Mucosa of stomach (tissue), 1 donor: ENCODE results near the gene SMTNL2.
"Not testable (repeated sequence)": the region's sequence is repeated elsewhere in the genome, so short reads cannot be mapped to it uniquely, and the experiment has no call there.

ENCODE experiments used
- H3K27me3 ChIP-seq: one replicate; pipeline ENCODE4 v1.7.0; 2013; ENCODE audit warnings: mild to moderate bottlenecking, low read length; ENCODE audit not compliant: control insufficient read depth, insufficient read depth
- H3K36me3 ChIP-seq: one replicate; pipeline ENCODE4 v1.7.0; 2013; ENCODE audit warnings: low read length; ENCODE audit not compliant: control insufficient read depth, insufficient read depth
- H3K4me1 ChIP-seq: one replicate; pipeline ENCODE4 v1.7.0; 2013; ENCODE audit warnings: mild to moderate bottlenecking, low read length; ENCODE audit not compliant: control insufficient read depth, insufficient read depth
- H3K4me3 ChIP-seq: one replicate; pipeline ENCODE4 v1.7.0; 2013; ENCODE audit warnings: low read length
- H3K9ac ChIP-seq: one replicate; pipeline ENCODE4 v1.7.0; 2013; ENCODE audit warnings: mild to moderate bottlenecking, low read length, moderate library complexity
- H3K9me3 ChIP-seq: one replicate; pipeline ENCODE4 v1.7.0; 2013; ENCODE audit warnings: mild to moderate bottlenecking, low read length, moderate library complexity; ENCODE audit not compliant: control insufficient read depth
- donor health status: Pancreatic carcinoma.

The SMTNL2 gene

DNA sequence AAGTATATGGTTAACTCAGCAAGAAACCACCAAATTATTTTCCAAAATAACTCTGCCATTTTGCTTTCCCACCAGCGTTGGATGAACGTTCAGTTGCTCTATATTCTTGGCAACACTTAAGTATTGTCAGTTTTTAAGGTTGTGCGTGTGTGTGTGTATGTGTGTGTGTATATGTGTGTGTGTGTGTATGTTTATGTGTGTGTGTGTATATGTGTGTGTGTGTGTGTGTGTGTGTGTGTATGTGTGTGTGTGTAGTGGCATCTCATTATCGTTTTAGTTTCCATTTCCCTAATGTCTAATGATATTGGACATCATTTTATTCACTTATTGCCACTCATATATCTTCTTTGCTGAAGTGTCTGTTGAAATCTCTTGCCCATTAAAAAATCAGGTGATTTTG lies 11.2 kb upstream of the SMTNL2 start:
- no peak overlapping the region for H3K9ac ChIP-seq
- H3K27me3 ChIP-seq: peaks cover 3% of the 10 kb centered on the region
- H3K4me1 ChIP-seq: no peaks in the 10 kb centered on the region
- no peaks in the 10 kb centered on the region for H3K36me3 ChIP-seq
- no peak overlapping the region for H3K4me3 ChIP-seq
- no peaks in the 10 kb centered on the region for H3K9me3 ChIP-seq

DNA sequence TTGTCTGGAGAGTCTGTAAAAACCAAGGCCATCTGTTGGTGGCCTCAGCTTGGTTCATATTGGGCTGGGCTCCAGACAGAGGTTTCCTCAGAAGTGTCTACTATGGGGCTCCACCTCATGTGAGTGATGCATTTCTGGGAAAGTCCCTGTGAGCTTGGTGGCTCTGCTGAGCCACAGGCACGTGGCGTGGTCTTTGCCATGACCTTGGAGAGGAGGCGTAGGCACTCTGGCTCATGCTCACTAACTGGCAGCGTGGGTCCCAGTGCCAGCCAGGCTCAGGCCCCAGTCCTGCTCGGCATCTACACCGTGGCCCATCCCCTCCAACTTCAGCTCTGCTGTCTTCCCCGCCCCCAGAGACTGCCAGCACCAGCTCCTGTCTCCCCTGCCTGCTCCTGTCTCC lies 10.7 kb upstream of the SMTNL2 start:
- Histone ChIP-seq H3K4me1 (no peaks in the 10 kb centered on the region), H3K9me3 (no peaks in the 10 kb centered on the region), H3K4me3 (no peak overlapping the region), H3K9ac (no peak overlapping the region), H3K27me3 (peaks cover 3% of the 10 kb centered on the region), H3K36me3 (no peaks in the 10 kb centered on the region)

DNA sequence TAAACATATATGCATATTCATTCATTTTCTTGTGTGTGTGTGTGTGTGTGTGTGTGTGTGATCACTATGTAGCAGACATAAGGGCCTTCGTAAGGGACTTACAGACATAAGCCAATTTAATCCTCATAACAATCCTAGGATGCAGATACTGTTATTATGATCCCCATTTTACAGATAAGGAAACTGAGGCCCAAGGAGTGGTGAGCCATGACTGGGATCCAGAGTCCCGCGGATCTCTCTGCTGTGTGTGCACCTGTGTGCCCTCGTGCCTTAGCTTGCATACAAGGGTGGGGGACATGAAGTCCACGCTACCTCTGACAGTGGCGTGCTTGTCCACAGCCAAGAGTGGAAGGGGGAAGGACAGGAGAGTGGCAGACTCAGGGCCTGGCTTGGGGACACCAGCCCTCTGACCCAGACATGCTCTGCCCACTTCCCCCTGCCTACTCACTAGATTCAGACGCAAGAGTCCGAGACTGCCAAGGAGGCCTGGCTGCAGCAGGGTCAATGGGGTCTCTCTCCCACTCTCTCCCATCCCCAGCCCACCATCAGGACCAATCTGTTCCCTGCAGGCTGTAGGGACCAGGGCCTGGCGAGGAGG lies 9.8 kb upstream of the SMTNL2 start:
- no peaks in the 10 kb centered on the region for H3K4me1 ChIP-seq
- H3K36me3 ChIP-seq: no peaks in the 10 kb centered on the region
- no peak overlapping the region for H3K9ac ChIP-seq
- H3K9me3 ChIP-seq: no peaks in the 10 kb centered on the region
- H3K4me3 ChIP-seq: no peak overlapping the region
- peaks cover 3% of the 10 kb centered on the region for H3K27me3 ChIP-seq

DNA sequence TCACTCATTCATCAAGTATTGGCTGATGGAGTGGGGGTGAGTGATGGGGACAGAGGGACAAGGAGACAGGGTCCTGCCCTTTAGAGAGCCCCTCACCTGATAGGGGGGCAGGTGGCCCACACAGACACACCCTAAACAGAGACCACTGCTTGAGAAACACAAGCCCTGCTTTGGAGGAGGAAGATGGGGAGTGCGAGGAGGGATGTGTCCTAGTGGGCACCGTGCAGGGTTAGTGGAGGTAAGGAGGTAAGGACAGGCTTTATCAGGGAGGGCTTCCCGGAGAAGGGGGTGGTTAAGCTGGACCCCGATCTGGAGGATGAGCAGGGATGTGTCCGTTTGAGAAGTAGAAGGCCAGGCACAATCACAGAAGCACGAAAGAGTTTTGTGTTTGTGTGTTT lies 8.2 kb upstream of the SMTNL2 start:
- H3K27me3 ChIP-seq: peaks cover 7% of the 10 kb centered on the region
- H3K9me3 ChIP-seq: no peaks in the 10 kb centered on the region
- no peaks in the 10 kb centered on the region for H3K4me1 ChIP-seq
- H3K9ac ChIP-seq: no peak overlapping the region
- no peaks in the 10 kb centered on the region for H3K36me3 ChIP-seq
- H3K4me3 ChIP-seq: no peak overlapping the region

DNA sequence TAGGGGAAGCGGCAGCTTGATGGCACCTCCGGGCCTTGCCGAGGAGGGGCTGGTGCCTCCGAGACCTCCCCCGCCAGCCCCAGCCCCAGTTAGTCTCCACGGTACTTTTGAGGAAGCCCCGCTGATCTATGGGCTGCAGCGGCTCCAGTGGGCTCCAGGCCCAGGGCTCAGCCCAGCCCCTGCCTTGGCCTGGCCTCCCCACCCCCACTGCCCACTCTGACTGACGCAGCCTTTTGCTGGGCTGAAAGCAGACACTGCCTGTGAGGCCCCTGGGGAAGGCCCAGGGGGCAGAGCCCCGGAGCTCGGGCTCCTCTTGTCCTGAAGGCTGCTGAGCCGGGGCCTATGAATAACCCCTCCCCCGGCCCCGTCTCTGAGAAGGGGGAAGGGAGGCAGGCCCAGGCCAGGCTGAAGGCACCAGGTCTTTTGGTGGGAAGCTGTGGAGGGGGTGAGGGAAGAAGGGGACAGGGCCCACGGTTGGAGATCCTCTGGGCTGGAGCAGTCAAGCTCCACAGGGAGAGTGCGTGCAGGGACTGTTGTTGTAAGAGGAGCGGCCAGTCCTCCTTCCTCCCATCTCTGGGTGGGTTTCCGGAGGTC lies 7.5 kb upstream of the SMTNL2 start:
- Histone ChIP-seq H3K4me1 (no peaks in the 10 kb centered on the region), H3K9ac (no peak overlapping the region), H3K4me3 (no peak overlapping the region), H3K9me3 (no peaks in the 10 kb centered on the region), H3K27me3 (peaks cover 14% of the 10 kb centered on the region), H3K36me3 (no peaks in the 10 kb centered on the region)

DNA sequence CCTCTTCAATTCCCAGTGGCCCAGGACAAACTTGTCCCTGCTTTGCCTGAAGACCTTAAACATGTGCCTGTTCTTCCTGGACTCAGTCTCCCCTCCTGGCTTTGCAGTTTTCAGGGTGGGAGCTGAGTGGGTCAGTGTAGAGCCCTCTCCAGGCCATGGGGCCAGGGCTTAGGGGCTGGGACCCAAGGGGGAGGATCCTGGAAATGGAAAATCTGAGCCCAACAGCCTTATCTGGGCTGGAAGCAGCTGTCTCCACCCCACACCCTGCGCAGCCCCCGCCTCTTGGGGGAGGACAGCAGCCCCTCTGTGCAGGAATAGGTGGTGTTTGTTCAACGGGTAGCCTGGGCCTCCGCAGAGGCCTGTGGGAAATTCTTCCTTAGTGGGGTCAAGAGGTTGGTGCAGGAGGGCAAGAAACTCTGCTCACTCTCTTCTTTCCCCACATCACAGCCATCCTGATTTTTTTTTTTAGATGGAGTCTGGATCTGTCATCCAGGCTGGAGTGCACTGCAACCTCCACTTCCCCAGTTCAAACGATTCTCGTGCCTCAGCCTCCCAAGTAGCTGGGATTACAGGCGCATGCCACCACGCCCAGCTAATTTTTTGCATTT lies 6.8 kb upstream of the SMTNL2 start:
- Histone ChIP-seq H3K9me3 (no peaks in the 10 kb centered on the region), H3K27me3 (peaks cover 20% of the 10 kb centered on the region), H3K36me3 (no peaks in the 10 kb centered on the region), H3K9ac (no peak overlapping the region), H3K4me3 (no peak overlapping the region), H3K4me1 (no peaks in the 10 kb centered on the region)

DNA sequence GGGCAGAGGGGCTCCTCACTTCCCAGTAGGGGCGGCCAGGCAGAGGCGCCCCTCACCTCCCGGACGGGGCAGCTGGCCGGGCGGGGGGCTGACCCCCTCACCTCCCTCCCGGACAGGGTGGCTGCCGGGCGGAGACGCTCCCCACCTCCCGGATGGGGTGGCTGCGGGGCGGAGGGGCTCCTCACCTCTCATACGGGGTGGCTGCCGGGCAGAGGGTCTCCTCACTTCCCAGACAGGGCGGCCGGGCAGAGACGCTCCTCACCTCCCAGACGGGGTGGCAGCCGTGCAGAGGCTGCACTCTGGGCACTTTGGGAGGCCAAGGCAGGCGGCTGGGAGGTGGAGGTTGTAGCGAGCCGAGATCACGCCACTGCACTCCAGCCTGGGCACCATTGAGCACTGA lies 6.0 kb upstream of the SMTNL2 start:
- H3K36me3 ChIP-seq, H3K4me1 ChIP-seq: not testable (repeated sequence)

DNA sequence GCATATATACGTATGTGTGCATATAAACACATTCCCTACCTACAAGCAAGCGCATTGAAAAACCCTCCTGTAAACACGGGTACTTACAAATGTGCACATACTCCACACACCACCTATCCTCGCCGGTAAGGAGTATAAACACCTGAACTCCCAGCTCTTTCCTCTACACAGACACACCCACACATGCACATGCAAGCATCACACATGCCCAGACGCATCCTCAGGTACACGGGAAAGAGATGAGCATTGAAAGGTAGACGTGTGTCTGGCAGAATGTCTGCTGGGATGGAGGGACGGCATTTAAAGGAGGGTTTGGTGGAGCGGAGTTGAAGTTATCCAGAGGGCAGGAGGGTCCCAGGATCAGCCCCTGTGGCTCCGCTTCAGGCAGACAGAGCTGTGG lies 4.7 kb upstream of the SMTNL2 start:
- H3K9me3 ChIP-seq: no peaks in the 10 kb centered on the region
- H3K4me1 ChIP-seq: peaks cover 9% of the 10 kb centered on the region
- H3K9ac ChIP-seq: no peak overlapping the region
- H3K27me3 ChIP-seq: peaks cover 42% of the 10 kb centered on the region
- no peak overlapping the region for H3K4me3 ChIP-seq
- no peaks in the 10 kb centered on the region for H3K36me3 ChIP-seq

More for the DNA sequence above, 6.0 kb upstream of the SMTNL2 start:
- H3K27me3 ChIP-seq: peaks cover 29% of the 10 kb centered on the region
- H3K9ac ChIP-seq, H3K9me3 ChIP-seq, H3K4me3 ChIP-seq: not testable (repeated sequence)

DNA sequence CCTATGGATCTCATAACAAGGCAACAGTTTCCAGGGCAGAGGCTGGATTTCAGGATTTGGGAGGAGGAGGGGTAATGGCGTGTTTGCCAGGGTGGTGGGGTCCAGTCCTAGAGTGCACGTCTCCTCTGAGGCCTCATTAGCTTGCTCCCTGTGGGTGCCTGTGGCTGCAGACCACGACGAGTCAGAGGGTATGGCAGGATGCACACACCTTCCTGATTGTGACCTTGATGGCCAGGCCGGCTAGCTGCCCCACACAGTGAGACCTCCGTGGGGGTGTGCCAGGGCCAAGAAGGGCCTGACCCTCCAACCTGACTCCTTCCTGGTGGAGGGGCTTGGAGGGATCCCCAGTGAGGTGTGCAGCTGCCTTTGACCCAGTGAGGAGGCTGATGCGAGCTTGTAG lies 4.0 kb upstream of the SMTNL2 start:
- Histone ChIP-seq H3K9me3 (no peaks in the 10 kb centered on the region), H3K9ac (no peak overlapping the region), H3K4me1 (peaks cover 13% of the 10 kb centered on the region), H3K27me3 (peaks cover 47% of the 10 kb centered on the region), H3K4me3 (no peak overlapping the region), H3K36me3 (no peaks in the 10 kb centered on the region)

DNA sequence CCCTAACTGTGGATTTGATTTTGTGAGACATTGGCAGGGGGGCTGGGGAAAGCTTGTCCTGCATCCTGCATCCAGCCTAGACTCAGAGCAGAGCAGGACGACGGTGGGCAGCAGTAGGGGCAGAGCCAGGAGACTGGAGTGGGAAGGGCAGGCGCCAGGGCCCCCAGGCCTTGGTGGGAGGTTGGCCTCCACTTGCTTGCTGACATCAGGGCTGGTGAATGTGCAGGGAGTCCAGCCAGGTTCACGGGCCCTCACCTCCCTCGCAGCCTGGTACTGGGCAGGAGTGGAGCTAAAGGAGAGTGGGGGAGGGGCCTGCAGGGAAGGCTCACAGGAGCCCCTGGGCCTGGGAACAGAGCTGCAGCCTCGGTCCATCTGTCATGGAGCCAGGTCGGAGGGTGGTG lies 2.2 kb upstream of the SMTNL2 start:
- Histone ChIP-seq H3K9me3 (no peaks in the 10 kb centered on the region), H3K9ac (no peak overlapping the region), H3K27me3 (peaks cover 56% of the 10 kb centered on the region), H3K4me3 (no peak overlapping the region), H3K36me3 (no peaks in the 10 kb centered on the region), H3K4me1 (peaks cover 14% of the 10 kb centered on the region)

DNA sequence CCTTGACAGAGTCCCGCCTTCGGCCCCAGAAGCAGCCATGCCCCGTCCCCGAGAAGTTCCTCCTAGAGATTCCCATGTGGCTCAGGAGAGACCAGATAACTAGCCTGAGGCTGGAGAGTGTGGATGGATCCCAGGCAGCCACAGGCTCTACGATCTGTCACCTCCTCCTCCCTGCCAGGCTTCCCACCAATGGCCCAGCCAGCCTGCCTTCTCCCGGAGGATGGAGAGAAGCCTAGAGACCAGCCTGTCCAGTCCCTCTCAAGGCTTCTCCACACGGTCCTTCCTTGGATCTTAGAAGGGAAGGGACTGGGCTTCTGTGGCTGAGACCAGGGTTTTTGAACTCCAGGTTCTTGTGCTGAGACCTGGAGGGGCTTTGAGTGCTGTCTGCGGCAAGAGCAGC lies 1.6 kb upstream of the SMTNL2 start:
- Histone ChIP-seq H3K4me3 (no peak overlapping the region), H3K27me3 (peaks cover 53% of the 10 kb centered on the region), H3K4me1 (peaks cover 14% of the 10 kb centered on the region), H3K36me3 (no peaks in the 10 kb centered on the region), H3K9ac (no peak overlapping the region), H3K9me3 (no peaks in the 10 kb centered on the region)

DNA sequence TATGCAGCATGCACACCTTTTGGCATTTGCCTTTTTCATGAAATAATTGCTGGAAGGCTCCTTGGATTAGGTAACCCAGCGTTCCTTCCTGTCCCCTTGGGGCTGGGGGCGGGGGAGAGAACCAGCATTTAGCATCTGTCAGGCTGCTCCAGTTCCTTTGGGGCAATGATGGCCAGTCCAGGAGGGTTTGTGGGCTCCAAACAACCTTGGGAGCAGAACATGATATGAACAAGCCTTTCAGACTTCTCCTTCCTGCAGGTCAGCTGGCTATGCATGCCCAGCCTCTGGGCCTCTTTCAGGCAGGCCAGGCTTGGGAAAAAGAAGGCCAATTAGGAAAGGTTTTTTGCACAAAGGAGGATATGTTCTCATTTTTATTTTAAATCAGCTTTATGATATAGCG lies 1.1 kb upstream of the SMTNL2 start:
- Histone ChIP-seq H3K36me3 (no peaks in the 10 kb centered on the region), H3K27me3 (peaks cover 53% of the 10 kb centered on the region), H3K9me3 (no peaks in the 10 kb centered on the region), H3K4me1 (peaks cover 14% of the 10 kb centered on the region), H3K9ac (no peak overlapping the region), H3K4me3 (no peak overlapping the region)
